BJ (cell line): ENCODE results near the gene ICAM2. TPM values are rescaled to one million over a fixed set of nuclear protein-coding genes. Genes with fewer than 3 reads are reported as not detected.

Source experiments
- CTCF ChIA-PET: fragments of 350-600 bp; formaldehyde crosslinking; extraction: SDS; loops from one replicate; lab custom pipeline; 2021; ENCODE audit warnings: antibody characterized with exemption, inconsistent platforms; lab: Yijun Ruan, JAX
- POLR2A ChIA-PET: fragments of 300-600 bp; sonication (Branson Sonifier 250); formaldehyde crosslinking; extraction: SDS; loops from one replicate; lab custom pipeline; 2021; ENCODE audit warnings: antibody characterized with exemption; lab: Charles Lee
- DNase-seq: peaks from one replicate; pipeline ENCODE4 v3.0.0-alpha.2; 2011; ENCODE audit warnings: low read depth
- H3K27me3 ChIP-seq: 2 replicates; pipeline ENCODE4 v1.6.0; 2011; ENCODE audit warnings: low read length; ENCODE audit not compliant: control insufficient read depth, insufficient read depth
- H3K36me3 ChIP-seq: 2 replicates; pipeline ENCODE4 v1.5.1; 2011; ENCODE audit warnings: low read length; ENCODE audit not compliant: control insufficient read depth, insufficient read depth
- H3K4me3 ChIP-seq: 2 replicates; pipeline ENCODE4 v1.5.1; 2011; ENCODE audit warnings: low read depth, mild to moderate bottlenecking, control low read depth, low read length
- polyA plus RNA-seq: library from polyadenylated mRNA; depleted of rRNA; stranded (reverse); fragments of >200 nt; gene quantifications from 2 replicates; pipeline ENCODE4 v1.2.3, GENCODE V29; 2011
- TF ChIP-seq, protein P1 (sequence below): IDR thresholded peaks from 2 replicates; pipeline ENCODE4 v1.5.1; 2011; ENCODE audit warnings: low read depth, mild to moderate bottlenecking, control low read depth, inconsistent platforms, low read length, moderate library complexity; ENCODE audit not compliant: insufficient read depth

ICAM2 gene
- polyA plus RNA-seq, 1 experiment: 0.91 TPM

DNA sequence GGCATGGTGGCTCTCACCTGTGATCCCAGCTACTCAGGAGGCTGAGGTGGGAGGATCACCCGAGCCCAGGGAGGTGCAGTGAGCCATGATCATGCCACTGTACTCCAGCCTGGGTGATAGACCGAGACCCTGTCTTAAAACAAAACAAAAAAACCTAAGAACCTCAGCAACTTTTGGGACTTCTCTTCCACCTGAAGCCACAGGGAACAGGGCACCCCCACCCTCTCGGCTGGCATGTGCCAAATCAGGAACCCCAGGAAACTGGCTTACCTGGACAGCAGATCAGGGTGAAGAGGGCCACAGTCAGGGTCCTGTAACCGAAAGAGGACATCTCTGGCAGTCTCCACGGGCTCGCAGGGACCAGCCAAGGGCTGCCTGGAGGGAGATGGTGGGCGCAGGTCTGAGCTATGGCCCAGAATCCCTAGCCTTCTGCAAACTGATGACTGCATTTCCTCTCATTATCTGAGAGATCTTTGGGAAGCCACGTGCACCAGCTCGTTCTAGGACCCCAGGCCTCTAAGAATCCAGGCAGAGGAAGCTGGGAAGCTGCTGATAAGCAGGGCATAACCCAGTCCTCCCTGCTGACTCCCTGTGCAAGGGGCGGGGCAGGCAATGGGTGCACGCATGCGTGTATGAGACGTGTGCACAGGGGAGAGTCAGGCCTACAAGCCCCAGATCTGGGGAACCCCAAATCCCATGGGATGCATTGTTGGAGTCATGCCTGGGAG is 13.9 kb downstream of the ICAM2 start:
- H3K4me3 ChIP-seq: no peak overlapping the region
- H3K27me3 ChIP-seq: no peaks in the 10 kb centered on the region
- ChIA-PET CTCF (interaction anchor here (1.0 to 6.4 kb wide), 6 partner anchors 14 to 116 kb away, joined by 3 to 30 read pairs (median 4); partner anchors contain the start of genes GH1 and ICAM2), POLR2A (no interaction called here)
- H3K36me3 ChIP-seq: no peaks in the 10 kb centered on the region
- TF ChIP-seq, protein P1, sequence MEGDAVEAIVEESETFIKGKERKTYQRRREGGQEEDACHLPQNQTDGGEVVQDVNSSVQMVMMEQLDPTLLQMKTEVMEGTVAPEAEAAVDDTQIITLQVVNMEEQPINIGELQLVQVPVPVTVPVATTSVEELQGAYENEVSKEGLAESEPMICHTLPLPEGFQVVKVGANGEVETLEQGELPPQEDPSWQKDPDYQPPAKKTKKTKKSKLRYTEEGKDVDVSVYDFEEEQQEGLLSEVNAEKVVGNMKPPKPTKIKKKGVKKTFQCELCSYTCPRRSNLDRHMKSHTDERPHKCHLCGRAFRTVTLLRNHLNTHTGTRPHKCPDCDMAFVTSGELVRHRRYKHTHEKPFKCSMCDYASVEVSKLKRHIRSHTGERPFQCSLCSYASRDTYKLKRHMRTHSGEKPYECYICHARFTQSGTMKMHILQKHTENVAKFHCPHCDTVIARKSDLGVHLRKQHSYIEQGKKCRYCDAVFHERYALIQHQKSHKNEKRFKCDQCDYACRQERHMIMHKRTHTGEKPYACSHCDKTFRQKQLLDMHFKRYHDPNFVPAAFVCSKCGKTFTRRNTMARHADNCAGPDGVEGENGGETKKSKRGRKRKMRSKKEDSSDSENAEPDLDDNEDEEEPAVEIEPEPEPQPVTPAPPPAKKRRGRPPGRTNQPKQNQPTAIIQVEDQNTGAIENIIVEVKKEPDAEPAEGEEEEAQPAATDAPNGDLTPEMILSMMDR: no peak
- DNase-seq: no peak

GRCh38 chr17:64005734-64006167 is 14.7 kb downstream of the ICAM2 start:
- Histone ChIP-seq H3K36me3 (no peaks in the 10 kb centered on the region), H3K4me3 (no peak overlapping the region), H3K27me3 (no peaks in the 10 kb centered on the region)
- CTCF ChIA-PET: interaction anchor here (0.6 to 6.4 kb wide), 7 partner anchors 15 to 128 kb away, joined by 3 to 30 read pairs (median 4); partner anchors contain the start of genes GH1 and ICAM2
- POLR2A ChIA-PET: interaction anchor here (0.6 kb wide), 1 partner anchor 84 kb away, joined by 5 read pairs; no protein-coding TSS in a partner anchor
- TF ChIP-seq, protein P1: no peak
- DNase-seq: no peak

GRCh38 chr17:64004903-64005733 is 15.3 kb downstream of the ICAM2 start:
- POLR2A ChIA-PET: interaction anchor here (0.6 kb wide), 1 partner anchor 84 kb away, joined by 5 read pairs; no protein-coding TSS in a partner anchor
- DNase-seq: no peak
- Histone ChIP-seq H3K36me3 (no peaks in the 10 kb centered on the region), H3K27me3 (no peaks in the 10 kb centered on the region), H3K4me3 (no peak overlapping the region)
- TF ChIP-seq, protein P1: no peak
- CTCF ChIA-PET: interaction anchor here (0.6 to 6.4 kb wide), 7 partner anchors 15 to 129 kb away, joined by 3 to 30 read pairs (median 4); partner anchors contain the start of genes GH1 and ICAM2

DNA sequence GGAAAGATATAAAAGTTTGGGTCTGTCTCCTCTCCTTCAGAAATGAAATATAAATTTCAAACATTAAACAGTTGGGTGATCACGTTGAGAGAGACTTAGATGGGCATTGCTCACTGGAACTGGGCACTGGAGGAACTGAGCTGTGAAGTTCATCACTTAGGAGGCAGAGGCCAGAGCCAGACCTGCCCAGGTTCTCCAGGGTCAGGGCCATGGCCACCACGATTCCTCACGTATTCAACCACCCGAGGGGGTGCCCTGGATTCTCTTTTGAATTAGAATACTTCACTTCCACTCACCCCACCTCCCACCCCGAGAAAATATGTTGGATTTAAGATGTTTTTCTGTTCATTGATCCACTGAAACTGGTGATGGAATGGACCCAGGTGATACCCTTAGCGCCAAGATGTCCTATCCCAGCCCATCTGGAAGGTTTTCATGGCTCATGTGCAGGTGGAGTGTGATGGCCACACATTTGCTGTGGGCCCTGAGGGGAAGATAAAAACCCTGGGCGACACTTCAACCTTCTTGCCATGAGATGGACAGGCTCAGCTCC is 16.1 kb downstream of the ICAM2 start:
- Histone ChIP-seq H3K27me3 (no peaks in the 10 kb centered on the region), H3K4me3 (no peak overlapping the region), H3K36me3 (no peaks in the 10 kb centered on the region)
- TF ChIP-seq, protein P1: no peak
- ChIA-PET CTCF (interaction anchor here (1.2 to 6.4 kb wide), 4 partner anchors 22 to 115 kb away, joined by 3 to 30 read pairs (median 12); partner anchors contain the start of gene GH1), POLR2A (no interaction called here)
- no peak for DNase-seq
